Trophoblast cell (in vitro differentiated cells and primary cell): ENCODE results near the gene RNF141.

Experiments used
- DNase-seq, 2 donors: peaks; one replicate each; pipeline ENCODE4 v3.0.0-alpha.2; 2016
- H2AFZ ChIP-seq: 2 replicates; pipeline ENCODE4 v1.6.1; 2013; ENCODE audit warnings: low read length, moderate library complexity, mild to moderate bottlenecking; ENCODE audit not compliant: insufficient read depth, poor library complexity
- H2AK5ac ChIP-seq: 2 replicates; pipeline ENCODE4 v1.6.1; 2013; ENCODE audit warnings: mild to moderate bottlenecking, low read length
- H2BK120ac ChIP-seq: 2 replicates; pipeline ENCODE4 v1.6.1; 2013; ENCODE audit warnings: low read length, mild to moderate bottlenecking, moderate library complexity; ENCODE audit not compliant: insufficient read depth, poor library complexity
- H2BK12ac ChIP-seq: 2 replicates; pipeline ENCODE4 v1.6.1; 2013; ENCODE audit warnings: mild to moderate bottlenecking, low read length, moderate library complexity
- H2BK5ac ChIP-seq: 2 replicates; pipeline ENCODE4 v1.6.1; 2013; ENCODE audit warnings: low read length, low read depth, moderate library complexity, mild to moderate bottlenecking; ENCODE audit not compliant: poor library complexity
- H3K14ac ChIP-seq: 2 replicates; pipeline ENCODE4 v1.6.1; 2013; ENCODE audit warnings: mild to moderate bottlenecking, low read length
- H3K18ac ChIP-seq: 2 replicates; pipeline ENCODE4 v1.6.1; 2013; ENCODE audit warnings: mild to moderate bottlenecking, low read length
- H3K23ac ChIP-seq: 2 replicates; pipeline ENCODE4 v1.6.1; 2013; ENCODE audit warnings: low read length
- H3K27ac ChIP-seq: 2 replicates; pipeline ENCODE4 v1.5.1; 2013; ENCODE audit warnings: low read depth, mild to moderate bottlenecking, inconsistent platforms, low read length, moderate library complexity
- H3K27me3 ChIP-seq: 2 replicates; pipeline ENCODE4 v1.6.1; 2013; ENCODE audit warnings: inconsistent platforms, mild to moderate bottlenecking, low read length, moderate library complexity; ENCODE audit not compliant: insufficient read depth
- H3K36me3 ChIP-seq, 2 experiments: 1 replicate in 1 of 2; 2 replicates in 1 of 2; pipeline ENCODE4 v1.6.1; 2013; ENCODE audit warnings: low read length in 2 of 2, mild to moderate bottlenecking in 2 of 2, moderate library complexity in 1 of 2; ENCODE audit not compliant: insufficient read depth in 2 of 2, control insufficient read depth in 1 of 2
- H3K4ac ChIP-seq: 2 replicates; pipeline ENCODE4 v1.6.1; 2013; ENCODE audit warnings: low read depth, mild to moderate bottlenecking, low read length, moderate library complexity
- H3K4me1 ChIP-seq, 2 experiments: 1 replicate in 1 of 2; 2 replicates in 1 of 2; pipeline ENCODE4 v1.6.1; 2013; ENCODE audit warnings: low read length in 2 of 2, mild to moderate bottlenecking in 2 of 2, moderate library complexity in 1 of 2; ENCODE audit not compliant: insufficient read depth in 2 of 2, control insufficient read depth in 1 of 2
- H3K4me2 ChIP-seq: 2 replicates; pipeline ENCODE4 v1.6.1; 2013; ENCODE audit warnings: inconsistent platforms, mild to moderate bottlenecking, low read length, moderate library complexity
- H3K4me3 ChIP-seq: 2 replicates; pipeline ENCODE4 v1.5.1; 2013; ENCODE audit warnings: mild to moderate bottlenecking, low read depth, low read length, inconsistent platforms
- H3K79me1 ChIP-seq: one replicate; pipeline ENCODE4 v1.6.1; 2013; ENCODE audit warnings: low read length
- H3K79me2 ChIP-seq: 2 replicates; pipeline ENCODE4 v1.6.1; 2013; ENCODE audit warnings: low read length, mild to moderate bottlenecking; ENCODE audit not compliant: control insufficient read depth, insufficient read depth, poor library complexity
- H3K9ac ChIP-seq: 2 replicates; pipeline ENCODE4 v1.6.1; 2013; ENCODE audit warnings: mild to moderate bottlenecking, low read length
- H3K9me3 ChIP-seq: 2 replicates; pipeline ENCODE4 v1.6.1; 2013; ENCODE audit warnings: low read depth, mild to moderate bottlenecking, control low read depth, inconsistent platforms, low read length; ENCODE audit not compliant: insufficient read depth
- H4K12ac ChIP-seq: 2 replicates; pipeline ENCODE4 v1.6.1; 2013; ENCODE audit warnings: low read depth, mild to moderate bottlenecking, low read length, moderate library complexity
- H4K8ac ChIP-seq: 2 replicates; pipeline ENCODE4 v1.6.1; 2013; ENCODE audit warnings: low read depth, mild to moderate bottlenecking, low read length, moderate library complexity
- H4K91ac ChIP-seq: one replicate; pipeline ENCODE4 v1.6.1; 2013; ENCODE audit warnings: low read depth, mild to moderate bottlenecking, low read length, moderate library complexity
- WGBS: extraction: QIAGEN DNeasy Blood & Tissue Kit; methylation state at CpG from one replicate; pipeline ENCODE4 v1.1.7; 2013; ENCODE audit warnings: missing lambda C conversion rate; ENCODE audit not compliant: insufficient read length, insufficient coverage; ENCODE audit errors: extremely low coverage; 5-methylcytosine and 5-hydroxymethylcytosine counted together

RNF141 gene

GRCh38 chr11:10579700-10580099 lies 38.7 kb upstream of the RNF141 start:
- DNase-seq: no peak
- no peak overlapping the region for H2BK120ac ChIP-seq
- no peak overlapping the region for H3K27ac ChIP-seq
- H2BK5ac ChIP-seq: no peak overlapping the region
- no peak overlapping the region for H2AFZ ChIP-seq
- H3K4me3 ChIP-seq: no peak overlapping the region
- H3K79me1 ChIP-seq: no peaks in the 10 kb centered on the region
- no peak overlapping the region for H3K18ac ChIP-seq
- no peak overlapping the region for H3K4ac ChIP-seq
- H4K12ac ChIP-seq: no peak overlapping the region
- peaks cover 3% of the 10 kb centered on the region for H3K9me3 ChIP-seq
- no peak overlapping the region for H2BK12ac ChIP-seq
- H3K27me3 ChIP-seq: no peaks in the 10 kb centered on the region
- no peaks in the 10 kb centered on the region for H3K4me1 ChIP-seq
- no peak overlapping the region for H2AK5ac ChIP-seq
- no peak overlapping the region for H3K4me2 ChIP-seq
- H4K91ac ChIP-seq: no peak overlapping the region
- H4K8ac ChIP-seq: no peak overlapping the region
- no peak overlapping the region for H3K23ac ChIP-seq
- no peaks in the 10 kb centered on the region for H3K36me3 ChIP-seq
- H3K79me2 ChIP-seq: no peaks in the 10 kb centered on the region
- H3K9ac ChIP-seq: no peak overlapping the region
- H3K14ac ChIP-seq: no peak overlapping the region
- no CpG with 5 or more reads among the region's 3 CpGs for WGBS

- H4K91ac ChIP-seq: no peak overlapping the region
- H3K9me3 ChIP-seq: peaks cover 3% of the 10 kb centered on the region
- H3K18ac ChIP-seq: no peak overlapping the region
- WGBS: no CpG with 5 or more reads among the region's 4 CpGs
- no peaks in the 10 kb centered on the region for H3K79me2 ChIP-seq
- no peak overlapping the region for H3K4me3 ChIP-seq
- no peaks in the 10 kb centered on the region for H3K79me1 ChIP-seq
- H2BK120ac ChIP-seq: no peak overlapping the region
- no peak overlapping the region for H2BK5ac ChIP-seq
- H2AK5ac ChIP-seq: no peak overlapping the region
- no peak overlapping the region for H3K9ac ChIP-seq
- H3K4me1 ChIP-seq: peaks cover 0 to 6% of the 10 kb centered on the region in 2 experiments
- no peak overlapping the region for H3K4ac ChIP-seq
- H3K36me3 ChIP-seq: no peaks in the 10 kb centered on the region
- DNase-seq: no peak
- no peak overlapping the region for H4K12ac ChIP-seq
- H4K8ac ChIP-seq: no peak overlapping the region
- no peak overlapping the region for H3K27ac ChIP-seq
- H3K23ac ChIP-seq: no peak overlapping the region
- H3K4me2 ChIP-seq: no peak overlapping the region
- H3K27me3 ChIP-seq: no peaks in the 10 kb centered on the region
- H2BK12ac ChIP-seq: no peak overlapping the region
- H2AFZ ChIP-seq: no peak overlapping the region
- H3K14ac ChIP-seq: no peak overlapping the region
Observed at GRCh38 chr11:10576035-10576398, 35.0 kb upstream of the RNF141 start.

DNA sequence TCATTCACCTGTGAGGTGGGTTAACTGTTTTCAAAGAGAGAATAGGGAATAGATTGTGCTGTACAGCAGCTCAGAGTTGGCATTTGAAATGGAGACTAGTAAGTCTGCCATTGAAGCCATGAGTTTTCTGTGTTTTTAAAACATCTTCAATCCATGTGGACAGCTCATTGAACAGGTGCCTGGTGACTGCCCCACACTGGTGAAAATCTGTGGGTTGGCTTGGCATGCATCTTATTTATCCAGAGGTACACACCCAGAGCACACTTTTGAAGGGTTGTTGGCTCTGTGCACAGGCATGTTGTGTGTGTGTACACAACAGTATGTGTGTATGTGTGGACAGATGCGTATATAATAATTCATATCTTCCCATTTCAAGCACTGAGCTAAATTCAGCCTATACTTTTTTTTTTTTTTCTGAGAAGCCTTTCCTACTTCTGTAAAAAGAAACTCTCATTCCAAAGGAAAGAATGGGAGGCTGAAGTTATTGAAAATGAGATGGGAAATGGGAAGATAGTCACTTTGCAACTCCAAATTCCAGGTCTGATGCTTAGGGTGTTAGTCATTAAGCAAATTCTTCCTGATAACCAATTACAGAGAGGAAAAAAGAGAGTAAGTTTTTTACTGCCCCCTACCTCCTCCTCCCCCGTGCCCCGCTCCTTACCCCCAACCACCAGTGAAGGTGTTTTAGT lies 34.5 kb upstream of the RNF141 start:
- H3K9me3 ChIP-seq: peaks cover 3% of the 10 kb centered on the region
- H3K27ac ChIP-seq: no peak overlapping the region

DNA sequence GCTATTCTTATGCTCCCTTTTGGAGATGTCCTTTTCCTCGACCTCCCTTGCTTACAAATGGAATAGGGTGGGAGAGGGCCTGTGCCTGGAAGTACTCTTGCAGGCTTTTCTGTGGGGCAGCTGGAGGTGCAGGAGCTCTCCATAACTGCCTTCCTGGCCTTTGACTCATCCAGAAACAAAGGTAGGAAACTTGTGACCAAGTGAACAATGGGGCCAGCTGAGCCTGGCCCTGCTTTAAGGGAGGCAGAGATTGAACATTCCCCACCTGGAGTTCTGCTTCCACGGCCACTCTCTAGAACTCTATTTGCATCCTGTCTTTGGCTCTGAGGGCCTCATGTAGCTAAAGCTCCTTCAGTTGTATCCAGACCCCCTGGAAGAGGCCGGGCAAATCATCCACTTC lies 32.6 kb upstream of the RNF141 start:
- no CpG with 5 or more reads among the region's 3 CpGs for WGBS

More for the DNA sequence above, 34.5 kb upstream of the RNF141 start:
- Histone ChIP-seq H3K36me3 (no peaks in the 10 kb centered on the region), H3K79me1 (no peaks in the 10 kb centered on the region), H3K4ac (no peak overlapping the region), H2BK12ac (no peak overlapping the region), H3K4me3 (no peak overlapping the region), H2AFZ (no peak overlapping the region), H4K12ac (no peak overlapping the region), H3K18ac (no peak overlapping the region), H2BK5ac (no peak overlapping the region), H3K9ac (no peak overlapping the region), H2BK120ac (no peak overlapping the region), H2AK5ac (no peak overlapping the region), H3K27me3 (no peaks in the 10 kb centered on the region), H3K23ac (no peak overlapping the region), H4K91ac (no peak overlapping the region), H3K79me2 (no peaks in the 10 kb centered on the region), H3K4me1 (peaks cover 0 to 6% of the 10 kb centered on the region in 2 experiments), H4K8ac (no peak overlapping the region), H3K4me2 (no peak overlapping the region), H3K14ac (no peak overlapping the region)
- DNase-seq: peak in 1 of 2 donors; percentile 23
- WGBS: no CpG with 5 or more reads among the region's 3 CpGs

More for the DNA sequence above, 32.6 kb upstream of the RNF141 start:
- no peaks in the 10 kb centered on the region for H3K79me2 ChIP-seq
- DNase-seq: no peak
- H3K27ac ChIP-seq: no peak overlapping the region
- no peaks in the 10 kb centered on the region for H3K9me3 ChIP-seq
- H2AK5ac ChIP-seq: no peak overlapping the region
- H3K4me1 ChIP-seq: peaks cover 0 to 6% of the 10 kb centered on the region in 2 experiments
- H2BK120ac ChIP-seq: no peak overlapping the region
- H3K4me3 ChIP-seq: no peak overlapping the region
- no peak overlapping the region for H3K9ac ChIP-seq
- H3K18ac ChIP-seq: no peak overlapping the region
- H2AFZ ChIP-seq: no peak overlapping the region
- no peak overlapping the region for H3K4ac ChIP-seq
- H2BK5ac ChIP-seq: no peak overlapping the region
- no peaks in the 10 kb centered on the region for H3K36me3 ChIP-seq
- no peak overlapping the region for H3K14ac ChIP-seq
- no peak overlapping the region for H4K12ac ChIP-seq
- no peak overlapping the region for H4K8ac ChIP-seq
- H3K79me1 ChIP-seq: no peaks in the 10 kb centered on the region
- H3K23ac ChIP-seq: no peak overlapping the region
- H2BK12ac ChIP-seq: no peak overlapping the region
- H4K91ac ChIP-seq: no peak overlapping the region
- H3K27me3 ChIP-seq: no peaks in the 10 kb centered on the region
- no peak overlapping the region for H3K4me2 ChIP-seq
